SU-DHL-6 (cell line): Measurements from ENCODE around the gene APLNR.

Source experiments
- H2AFZ ChIP-seq: fragments of 200-600 bp; sonication (generic); 2 replicates; pipeline ENCODE4 v1.6.1; 2014; ENCODE audit warnings: low read depth, mild to moderate bottlenecking, moderate library complexity, mixed read lengths, antibody characterized with exemption, low read length; ENCODE audit not compliant: severe bottlenecking
- H3F3A ChIP-seq: fragments of 200-600 bp; shearing (Covaris generic); 2 replicates; pipeline ENCODE4 v1.6.0; 2016; ENCODE audit warnings: antibody characterized with exemption, mild to moderate bottlenecking; ENCODE audit not compliant: insufficient read depth
- H3K27ac ChIP-seq: fragments of 200-600 bp; sonication (generic); 2 replicates; pipeline ENCODE4 v1.5.1; 2016; ENCODE audit warnings: low read depth, mild to moderate bottlenecking, low read length, moderate library complexity, mixed read lengths
- H3K27me3 ChIP-seq: fragments of 200-600 bp; sonication (generic), shearing (Covaris generic); 2 replicates; pipeline ENCODE4 v1.6.0; 2014; ENCODE audit warnings: mild to moderate bottlenecking, low read length
- H3K36me3 ChIP-seq: fragments of 200-600 bp; sonication (generic); 2 replicates; pipeline ENCODE4 v1.6.1; 2014; ENCODE audit warnings: mild to moderate bottlenecking, low read length, mixed read lengths
- H3K4me2 ChIP-seq: fragments of 300-600, 200-600 bp; shearing (Covaris generic), sonication (generic); 2 replicates; pipeline ENCODE4 v1.6.0; 2014; ENCODE audit warnings: low read length, low read depth, mild to moderate bottlenecking; ENCODE audit not compliant: poor library complexity, severe bottlenecking
- H3K4me3 ChIP-seq: fragments of 200-600 bp; sonication (generic); 2 replicates; pipeline ENCODE4 v1.5.1; 2014; ENCODE audit warnings: antibody characterized with exemption, low read length, mild to moderate bottlenecking, mixed read lengths; ENCODE audit not compliant: insufficient read depth, poor library complexity, severe bottlenecking
- H3K79me2 ChIP-seq: fragments of 200-600 bp; sonication (generic); 2 replicates; pipeline ENCODE4 v1.6.1; 2014; ENCODE audit warnings: mild to moderate bottlenecking, low read length, moderate library complexity; ENCODE audit not compliant: insufficient read depth
- H3K9ac ChIP-seq: fragments of 200-600 bp; sonication (generic); 2 replicates; pipeline ENCODE4 v1.7.0; 2014; ENCODE audit warnings: mild to moderate bottlenecking, low read length
- H3K9me2 ChIP-seq: fragments of 200-600 bp; sonication (generic); replicated peaks from 2 replicates; pipeline ENCODE4 v1.6.1; 2014; ENCODE audit warnings: low read length; ENCODE audit not compliant: insufficient read depth
- H3K9me3 ChIP-seq: fragments of 200-600 bp; sonication (generic); 2 replicates; pipeline ENCODE4 v1.6.1; 2014; ENCODE audit warnings: low read length, mixed read lengths; ENCODE audit not compliant: insufficient read depth
- H4K20me1 ChIP-seq: fragments of 200-600 bp; sonication (generic); 2 replicates; pipeline ENCODE4 v1.6.1; 2014; ENCODE audit warnings: low read depth, mild to moderate bottlenecking, antibody characterized with exemption, low read length, moderate library complexity, mixed read lengths
- CTCF ChIP-seq: fragments of 200-600 bp; sonication (generic); IDR thresholded peaks from one replicate; pipeline ENCODE4 v1.5.1; 2017; ENCODE audit warnings: antibody characterized with exemption, mild to moderate bottlenecking, low read length, moderate library complexity; ENCODE audit not compliant: insufficient read depth, poor library complexity, severe bottlenecking
- EZH2phosphoT487 ChIP-seq: fragments of 200-600 bp; sonication (generic), shearing (Covaris generic); conservative IDR thresholded peaks from 2 replicates; pipeline ENCODE4 v1.6.1; 2018; ENCODE audit warnings: mild to moderate bottlenecking, antibody characterized with exemption, low read length, moderate library complexity, mixed read lengths

Gene APLNR

GRCh38 chr11:57240757-57241156 lies 3.7 kb upstream of the APLNR start:
- Histone ChIP-seq H3K27ac (no peak overlapping the region), H3K9me2 (no peaks in the 10 kb centered on the region), H3K9me3 (no peaks in the 10 kb centered on the region), H3K27me3 (no peaks in the 10 kb centered on the region), H3K79me2 (no peaks in the 10 kb centered on the region), H4K20me1 (no peaks in the 10 kb centered on the region), H2AFZ (no peak overlapping the region), H3K36me3 (no peaks in the 10 kb centered on the region), H3K4me2 (no peak overlapping the region), H3K4me3 (no peak overlapping the region), H3K9ac (no peak overlapping the region), H3F3A (no peaks in the 10 kb centered on the region)
- TF ChIP-seq CTCF, result no peak
- TF ChIP-seq EZH2phosphoT487, result no peak

DNA sequence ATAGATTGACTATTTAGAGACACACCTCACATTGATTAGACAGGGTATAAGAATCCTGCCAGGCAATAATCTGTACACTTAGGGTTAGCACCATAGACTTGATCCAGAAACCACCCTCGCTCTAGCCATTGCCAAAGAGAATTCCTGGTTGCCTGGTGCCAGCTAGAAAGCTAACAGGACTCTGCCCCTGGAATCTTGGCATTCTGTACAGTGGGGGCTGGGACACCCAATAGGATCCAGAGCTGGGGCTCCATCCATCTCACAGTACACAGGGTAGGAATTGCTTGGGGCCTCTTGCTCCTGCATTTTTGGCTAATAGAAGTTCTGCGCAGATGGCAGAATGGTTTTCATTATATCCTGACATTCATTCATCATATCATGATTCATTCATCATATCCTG lies 3.0 kb upstream of the APLNR start:
- no peak overlapping the region for H3K4me2 ChIP-seq
- H3K4me3 ChIP-seq, result no peak overlapping the region
- no peaks in the 10 kb centered on the region for H3K36me3 ChIP-seq
- TF ChIP-seq EZH2phosphoT487 (no peak), CTCF (no peak)
- H3K9ac ChIP-seq, result no peak overlapping the region
- H3K79me2 ChIP-seq, result no peaks in the 10 kb centered on the region
- no peak overlapping the region for H2AFZ ChIP-seq
- no peaks in the 10 kb centered on the region for H3F3A ChIP-seq
- no peaks in the 10 kb centered on the region for H3K27me3 ChIP-seq
- H3K9me2 ChIP-seq, result no peaks in the 10 kb centered on the region
- no peaks in the 10 kb centered on the region for H3K9me3 ChIP-seq
- no peaks in the 10 kb centered on the region for H4K20me1 ChIP-seq
- no peak overlapping the region for H3K27ac ChIP-seq

DNA sequence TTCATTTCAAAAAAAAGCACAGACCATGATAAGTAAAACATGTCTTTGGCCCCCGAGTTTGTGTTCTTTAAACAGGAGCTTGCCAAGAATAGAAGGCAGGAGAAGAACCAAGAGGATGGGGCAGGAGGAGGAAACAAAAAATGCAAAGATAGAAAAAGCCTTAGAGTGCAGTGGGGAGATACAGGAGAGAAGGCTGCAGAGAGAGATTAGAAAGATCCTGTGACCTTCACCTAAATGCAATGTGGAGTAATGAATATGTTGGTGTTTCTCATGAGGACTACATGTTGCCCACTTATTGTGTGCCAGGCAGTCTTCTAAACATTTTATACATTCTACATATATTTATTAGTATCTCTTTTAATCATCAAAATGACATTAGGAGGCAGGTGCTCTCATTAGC lies 2.3 kb upstream of the APLNR start:
- H3K79me2 ChIP-seq, result no peaks in the 10 kb centered on the region
- no peak overlapping the region for H3K4me3 ChIP-seq
- H4K20me1 ChIP-seq, result no peaks in the 10 kb centered on the region
- no peak overlapping the region for H3K9ac ChIP-seq
- no peaks in the 10 kb centered on the region for H3K9me2 ChIP-seq
- H3K9me3 ChIP-seq, result no peaks in the 10 kb centered on the region
- H3K4me2 ChIP-seq, result no peak overlapping the region
- H2AFZ ChIP-seq, result no peak overlapping the region
- TF ChIP-seq EZH2phosphoT487 (no peak), CTCF (no peak)
- no peaks in the 10 kb centered on the region for H3K27me3 ChIP-seq
- H3K36me3 ChIP-seq, result no peaks in the 10 kb centered on the region
- H3K27ac ChIP-seq, result no peak overlapping the region
- no peaks in the 10 kb centered on the region for H3F3A ChIP-seq
